LHCN-M2 (cell line): ENCODE measurements around the gene ITGB7. TPM values are rescaled to one million over a fixed set of nuclear protein-coding genes. Genes with fewer than 3 reads are reported as not detected.
"Not testable (repeated sequence)": the region's sequence is repeated elsewhere in the genome, so short reads cannot be mapped to it uniquely, and the experiment has no call there.

Experiments
- DNase-seq: peaks from one replicate; pipeline ENCODE4 v3.0.0-alpha.2; 2012; ENCODE audit warnings: low read depth
- total RNA-seq: library from RNA; depleted of rRNA; stranded (reverse); fragments of >200 nt; gene quantifications from 2 replicates; pipeline ENCODE4 v1.2.3, GENCODE V29; 2014

The ITGB7 gene
- total RNA-seq, 1 experiment from 2014 or later, result not detected

DNA sequence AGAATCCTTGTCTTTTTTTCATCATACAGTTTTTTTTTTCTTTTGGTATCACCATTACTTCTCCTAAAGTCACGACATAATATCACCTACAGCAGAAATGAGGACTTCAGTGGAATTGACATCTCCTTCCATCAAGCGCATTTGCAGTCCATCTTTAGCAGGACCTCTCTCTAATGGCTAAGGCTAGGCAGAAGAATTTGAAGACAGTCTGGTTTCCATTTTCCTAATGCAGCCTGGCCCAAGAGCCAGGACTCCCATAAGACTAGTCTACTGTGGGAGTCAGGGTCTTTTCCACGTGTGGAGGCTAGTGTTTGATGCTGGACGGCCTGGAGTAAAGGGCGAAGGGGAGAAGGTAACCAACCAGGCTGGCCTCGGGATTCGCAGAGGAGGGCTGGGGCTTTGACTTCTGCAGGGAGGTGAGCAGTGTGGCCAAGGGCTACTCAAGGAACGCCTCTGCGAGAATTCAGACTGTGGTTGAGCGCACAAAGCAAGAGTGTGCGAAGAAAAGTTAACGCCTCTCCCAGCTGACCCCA lies 27.3 kb downstream of the ITGB7 start:
- no peak for DNase-seq

DNA sequence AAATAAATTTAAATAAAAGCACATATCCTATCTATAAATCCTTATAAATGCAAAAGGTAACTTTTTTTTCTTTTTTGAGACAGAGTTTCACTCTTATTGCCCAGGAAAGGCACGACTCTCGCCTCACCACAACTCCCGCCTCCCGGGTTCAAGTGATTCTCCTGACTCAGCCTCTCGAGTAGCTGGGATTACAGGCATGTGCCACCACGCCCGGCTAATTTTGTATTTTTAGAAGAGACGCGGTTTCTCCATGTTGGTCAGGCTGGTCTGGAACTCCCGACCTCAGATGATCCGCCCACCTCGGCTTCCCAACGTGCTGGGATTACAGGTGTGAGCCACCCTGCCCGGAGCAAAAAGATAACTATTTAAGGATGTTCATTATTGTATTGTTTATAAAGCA lies 28.2 kb downstream of the ITGB7 start:
- DNase-seq, result not testable (repeated sequence)

DNA sequence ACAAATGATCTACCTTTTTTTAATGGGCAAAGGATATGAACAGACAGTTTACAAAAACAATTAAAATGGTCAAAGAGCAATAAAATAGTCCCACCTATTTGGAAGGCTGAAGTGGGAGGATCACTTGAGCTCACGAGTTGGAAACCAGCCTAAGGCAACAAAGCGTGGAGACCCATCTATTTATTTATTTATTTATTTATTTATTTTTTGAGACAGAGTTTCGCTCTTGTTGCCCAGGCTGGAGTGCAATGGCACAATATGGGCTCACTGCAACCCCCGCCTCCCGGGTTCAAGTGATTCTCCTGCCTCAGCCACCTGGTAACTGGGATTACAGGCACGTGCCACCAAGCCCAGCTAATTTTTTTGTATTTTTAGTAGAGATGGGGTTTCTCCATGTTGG lies 29.6 kb downstream of the ITGB7 start:
- DNase-seq, result not testable (repeated sequence)

DNA sequence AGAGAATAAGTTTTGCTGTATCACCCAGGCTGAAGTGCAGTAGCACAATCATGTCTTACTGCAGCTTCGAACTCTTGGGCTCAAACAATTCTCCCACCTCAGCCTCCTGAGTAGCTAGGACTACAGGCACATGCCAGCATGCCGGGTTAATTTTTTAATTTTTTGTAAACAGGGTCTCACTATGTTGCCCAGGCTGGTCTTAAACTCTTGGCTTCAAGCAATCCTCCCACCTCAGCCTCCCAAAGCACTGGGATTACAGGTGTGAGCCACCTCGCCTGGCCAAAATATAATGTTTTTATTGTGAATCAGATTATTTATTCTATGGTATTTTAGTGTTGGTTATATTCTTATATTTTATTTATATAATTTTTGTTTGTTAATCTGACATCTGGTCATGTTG lies 30.3 kb downstream of the ITGB7 start:
- no peak for DNase-seq

DNA sequence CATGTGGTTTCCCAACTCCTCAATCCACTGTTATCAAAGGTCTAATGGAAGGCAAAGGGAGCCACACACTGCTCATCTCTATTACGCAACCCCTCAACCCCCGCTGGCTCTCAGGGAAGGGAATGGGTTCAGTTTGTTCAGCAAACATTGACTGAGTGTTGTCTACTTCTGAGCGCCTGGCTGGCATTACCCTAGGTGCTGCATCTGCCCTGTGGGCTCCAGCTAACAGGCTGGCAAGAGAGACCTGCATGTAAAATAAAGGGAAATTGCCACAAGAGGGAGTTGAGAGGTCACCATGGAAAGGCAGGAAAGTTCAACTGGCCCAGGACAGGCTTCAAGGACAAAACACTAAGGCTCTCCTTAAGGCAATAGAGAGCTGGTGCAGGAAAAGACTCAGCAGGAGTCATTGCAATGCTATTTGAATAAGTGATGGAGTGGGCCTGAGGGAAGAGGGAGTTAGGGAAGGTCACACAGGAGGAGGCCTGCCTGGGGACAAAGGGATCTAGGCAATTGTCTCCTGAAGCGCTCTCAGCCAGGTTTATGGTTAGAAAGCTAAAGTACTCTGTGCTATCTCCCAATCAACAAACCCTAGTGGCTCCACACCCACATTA lies 32.1 kb downstream of the ITGB7 start:
- DNase-seq, result peak; percentile 59

DNA sequence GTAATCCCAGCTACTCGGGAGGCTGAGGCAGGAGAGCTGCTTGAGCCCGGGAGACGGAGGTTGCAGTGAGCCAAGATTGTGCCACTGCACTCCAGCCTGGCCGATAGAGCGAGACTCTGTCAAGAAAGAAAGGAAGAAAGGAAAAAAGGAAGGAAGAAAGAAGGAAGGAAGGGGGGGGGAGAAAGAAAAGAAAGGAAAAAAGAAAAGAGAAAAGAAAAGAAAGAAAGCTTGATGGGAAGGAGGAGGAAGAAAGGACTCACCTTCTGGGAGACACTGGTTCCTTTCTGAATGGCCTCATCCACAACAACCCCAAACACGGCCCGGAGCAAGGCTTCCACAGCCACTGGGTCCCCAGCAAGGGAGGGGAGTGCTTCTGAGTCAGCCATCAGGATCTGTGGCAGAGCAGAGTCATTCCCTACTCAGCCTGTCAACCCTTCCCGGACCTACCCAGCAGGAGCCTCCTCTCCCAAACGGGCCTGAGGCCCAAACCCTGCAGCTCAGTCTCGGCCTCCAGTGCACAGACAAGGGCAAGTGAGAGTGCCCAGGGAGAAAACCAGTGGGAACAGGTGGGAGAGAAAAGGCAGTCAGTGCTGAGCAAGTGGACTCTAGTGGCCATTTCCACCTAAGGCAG lies 33.9 kb downstream of the ITGB7 start:
- no peak for DNase-seq

DNA sequence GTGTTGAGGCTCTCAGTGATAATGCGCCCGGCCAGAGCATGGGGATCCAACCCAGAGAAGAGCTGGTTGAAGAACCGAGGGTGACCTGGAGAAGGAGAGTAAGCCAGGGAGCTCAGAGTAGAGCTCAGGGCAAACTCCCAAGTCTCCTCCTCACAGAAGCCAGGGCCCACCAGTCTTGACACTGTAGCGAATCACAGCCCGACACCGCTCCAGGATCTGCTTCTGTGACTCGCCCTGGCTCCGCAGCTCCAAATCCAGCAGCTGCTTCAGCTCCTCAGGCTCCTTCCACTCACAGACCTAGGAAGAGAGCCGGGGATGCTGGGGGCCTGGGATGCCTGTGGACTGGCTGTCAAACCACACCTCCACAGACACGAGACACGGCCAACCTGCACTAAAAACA lies 34.7 kb downstream of the ITGB7 start:
- DNase-seq, result peak; percentile 68

DNA sequence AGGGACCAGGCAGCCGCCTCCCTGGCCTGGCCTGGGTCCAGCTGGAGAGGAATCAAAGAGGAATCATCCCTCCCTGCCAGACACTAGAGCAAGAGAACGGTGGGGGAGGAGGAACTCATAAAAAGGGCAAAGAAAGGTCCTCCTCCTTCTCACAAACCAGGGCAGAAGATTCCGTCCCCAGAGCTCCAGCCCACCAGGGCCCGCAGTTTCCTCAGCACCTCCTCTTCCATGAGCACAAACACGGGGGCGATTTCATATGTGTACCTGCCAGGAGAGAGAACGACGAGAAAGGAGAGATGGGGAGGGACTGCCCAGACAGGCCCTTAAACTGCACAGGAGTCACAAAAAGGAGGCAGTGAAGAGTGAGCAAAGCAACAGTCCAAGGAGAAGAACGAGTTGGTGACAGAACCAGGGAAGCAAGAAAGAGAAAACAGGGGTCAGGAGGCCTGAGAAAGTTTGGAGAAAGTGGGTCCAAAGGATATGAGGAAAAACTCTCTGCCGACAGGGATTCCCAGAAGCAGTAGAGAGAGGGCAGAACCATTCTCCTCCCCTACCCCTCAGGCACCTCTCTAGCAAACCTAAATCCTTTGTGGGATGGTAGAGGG lies 35.2 kb downstream of the ITGB7 start:
- no peak for DNase-seq

DNA sequence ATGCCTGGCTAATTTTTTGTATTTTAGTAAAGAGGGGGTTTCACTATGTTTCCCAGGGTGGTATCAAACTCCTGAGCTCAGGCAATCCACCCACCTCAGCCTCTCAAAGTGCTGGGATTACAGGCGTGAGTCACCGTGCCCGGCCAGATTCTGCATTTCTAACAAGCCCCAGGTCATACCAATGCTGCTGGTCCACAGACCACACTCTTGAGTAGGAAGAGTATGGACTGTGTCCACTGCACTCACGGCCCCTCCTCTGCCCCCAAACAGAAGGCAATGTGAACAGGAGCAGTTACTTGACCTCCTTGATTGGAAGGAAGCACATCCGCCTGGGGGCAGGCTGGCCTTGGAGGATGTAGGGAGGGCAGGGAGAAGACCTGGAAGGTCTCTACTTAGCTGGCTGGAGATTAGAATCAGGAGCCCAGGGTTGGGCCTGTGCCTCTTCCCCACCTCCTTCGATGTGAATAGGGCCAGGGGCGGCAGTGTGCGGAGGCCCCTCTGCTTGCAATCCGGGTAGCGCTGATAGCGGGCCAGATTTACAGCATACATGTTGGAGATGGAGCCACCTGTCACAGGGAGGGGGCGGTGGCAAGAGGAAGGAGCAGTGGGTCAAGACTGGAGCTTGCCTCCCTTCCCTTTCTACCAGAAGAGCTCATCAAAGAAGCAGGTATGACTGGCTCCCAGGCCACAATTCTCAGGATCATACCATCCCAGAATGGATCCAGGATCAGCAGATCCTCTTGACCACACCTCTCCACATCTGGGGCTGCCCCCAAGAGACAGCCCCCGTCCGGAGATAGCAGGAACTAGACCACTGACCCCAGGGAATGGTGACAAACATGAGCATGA lies 36.0 kb downstream of the ITGB7 start:
- DNase-seq, result no peak

DNA sequence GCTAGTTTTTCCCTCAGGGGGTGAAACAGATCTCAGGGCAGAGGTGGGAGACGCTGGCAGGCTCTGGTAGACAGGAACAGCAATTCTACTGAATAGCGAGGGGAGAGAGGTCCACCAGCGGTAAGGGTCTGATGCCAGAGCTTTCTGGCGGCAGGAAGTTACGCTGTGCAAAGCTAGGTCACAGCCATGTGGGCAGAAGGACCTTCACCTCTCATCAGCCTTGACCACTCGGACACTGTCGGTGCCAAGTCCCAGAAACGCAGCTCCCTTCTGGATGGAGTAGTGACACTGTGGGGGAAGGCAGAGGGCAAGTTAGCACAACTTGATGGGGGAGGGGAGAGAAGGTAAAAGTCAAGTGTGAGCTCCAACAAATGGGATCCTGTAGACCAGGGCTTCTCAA lies 36.8 kb downstream of the ITGB7 start:
- DNase-seq, result no peak

DNA sequence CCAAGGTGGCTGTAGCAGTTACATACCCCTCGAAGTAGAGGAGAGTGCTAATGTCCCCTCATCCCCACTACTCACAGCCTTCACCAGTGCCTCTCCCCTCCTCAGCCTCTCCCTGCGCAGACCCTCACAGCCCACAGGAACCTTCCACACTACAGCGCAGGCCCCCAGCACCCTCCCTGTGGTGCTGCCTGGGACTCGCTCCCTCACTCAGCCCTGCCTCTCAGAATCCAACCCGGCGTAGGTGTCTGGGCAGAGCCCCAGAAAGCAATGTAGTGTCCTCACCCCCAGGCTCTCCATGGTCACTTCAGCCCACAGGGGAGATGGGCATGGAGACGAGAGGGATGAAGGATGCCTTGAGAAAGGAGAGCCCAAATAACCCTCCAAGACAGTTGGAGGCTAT lies 37.4 kb downstream of the ITGB7 start:
- DNase-seq, result no peak

DNA sequence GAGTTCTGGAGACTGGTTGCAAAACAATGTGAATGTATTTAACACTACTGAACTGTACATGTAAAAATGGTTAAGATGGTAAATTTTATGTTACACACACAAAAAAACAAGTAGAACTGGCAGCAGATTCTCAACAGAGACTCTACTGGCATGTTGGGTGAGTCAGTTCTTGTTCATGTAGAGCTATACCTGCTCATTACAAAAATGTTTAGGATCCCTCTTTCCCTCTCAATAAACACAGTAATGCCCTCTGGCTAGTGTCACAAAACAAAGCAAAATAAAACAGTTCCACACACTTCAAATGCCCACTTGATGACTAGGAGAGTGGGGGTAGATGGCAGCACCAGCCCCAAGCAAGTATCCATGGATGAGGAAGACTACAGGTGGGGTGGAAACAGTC lies 40.2 kb downstream of the ITGB7 start:
- no peak for DNase-seq

DNA sequence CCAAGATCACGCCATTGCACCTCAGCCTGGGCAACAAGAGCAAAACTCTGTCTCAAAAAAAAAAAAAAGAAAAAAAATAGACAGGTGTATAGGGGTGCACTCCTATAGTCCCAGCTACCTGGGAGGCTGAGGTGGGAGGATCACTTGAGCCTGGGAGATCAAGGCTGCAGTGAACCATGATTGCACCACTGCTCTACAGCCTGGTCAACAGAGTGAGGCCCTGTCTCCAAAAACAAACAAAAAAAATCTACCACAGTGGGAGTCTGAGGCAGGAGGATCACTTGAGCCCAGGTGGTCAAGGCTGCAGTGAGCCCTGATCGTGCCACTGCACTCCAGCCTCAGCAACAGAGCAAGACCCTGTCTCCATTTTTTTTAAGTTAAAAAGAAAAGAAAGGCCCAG lies 44.0 kb downstream of the ITGB7 start:
- not testable (repeated sequence) for DNase-seq

DNA sequence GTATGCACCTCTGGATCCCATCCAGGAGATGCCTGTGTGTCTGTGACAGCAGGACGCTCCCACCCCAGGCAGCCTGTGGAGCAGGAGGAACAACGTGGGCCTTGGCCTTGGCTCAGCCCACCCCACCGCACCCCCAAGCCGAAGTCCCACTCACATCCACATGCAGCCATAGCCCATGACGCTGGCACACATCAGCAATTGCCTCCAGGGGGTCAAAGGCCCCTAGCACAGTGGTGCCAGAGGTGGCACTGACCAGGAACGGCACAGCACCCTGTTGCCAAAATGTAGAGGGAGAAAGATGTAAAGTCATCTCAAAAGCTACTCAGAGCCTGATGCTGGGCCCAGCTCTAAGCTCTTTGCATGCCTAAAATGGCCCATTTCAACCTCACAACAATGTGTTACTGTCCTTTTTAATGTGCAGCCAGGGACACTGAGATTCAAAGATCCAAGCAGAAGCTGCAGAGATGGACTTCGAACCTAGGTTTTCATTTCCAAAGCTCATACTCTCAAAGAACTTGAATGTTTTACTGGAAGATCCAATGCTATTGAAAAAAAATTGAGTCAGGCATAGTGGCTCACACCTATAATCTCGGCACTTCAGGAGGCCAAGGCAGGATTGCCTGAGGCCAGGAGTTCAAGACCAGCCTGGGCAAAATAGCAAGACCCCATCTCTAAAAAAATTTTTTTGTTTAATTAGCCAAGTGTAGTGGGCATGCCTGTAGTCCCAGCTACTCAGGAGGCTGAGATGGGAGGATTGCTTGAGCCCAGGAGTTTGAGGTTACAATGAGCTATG lies 45.7 kb downstream of the ITGB7 start:
- DNase-seq, result no peak

DNA sequence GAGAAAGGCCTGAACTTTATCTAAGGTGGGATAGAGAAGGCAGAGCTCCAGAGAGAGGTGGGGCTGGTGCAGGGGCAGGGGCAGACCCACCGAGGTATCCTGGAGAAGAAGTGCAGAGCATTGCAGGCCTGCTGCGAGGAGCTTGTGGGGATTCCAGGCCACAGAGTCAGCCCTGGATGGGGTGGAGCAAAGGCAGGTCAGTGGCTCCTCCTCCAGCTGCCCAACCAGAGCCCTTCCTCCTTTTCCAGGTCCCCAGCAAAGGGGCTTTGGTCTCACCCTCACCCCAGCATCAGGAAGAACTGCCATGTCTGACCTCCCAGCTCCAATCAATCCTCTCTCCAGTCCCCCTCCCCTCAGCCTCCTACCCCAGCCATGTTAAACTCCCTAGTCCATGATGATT lies 46.4 kb downstream of the ITGB7 start:
- no peak for DNase-seq

DNA sequence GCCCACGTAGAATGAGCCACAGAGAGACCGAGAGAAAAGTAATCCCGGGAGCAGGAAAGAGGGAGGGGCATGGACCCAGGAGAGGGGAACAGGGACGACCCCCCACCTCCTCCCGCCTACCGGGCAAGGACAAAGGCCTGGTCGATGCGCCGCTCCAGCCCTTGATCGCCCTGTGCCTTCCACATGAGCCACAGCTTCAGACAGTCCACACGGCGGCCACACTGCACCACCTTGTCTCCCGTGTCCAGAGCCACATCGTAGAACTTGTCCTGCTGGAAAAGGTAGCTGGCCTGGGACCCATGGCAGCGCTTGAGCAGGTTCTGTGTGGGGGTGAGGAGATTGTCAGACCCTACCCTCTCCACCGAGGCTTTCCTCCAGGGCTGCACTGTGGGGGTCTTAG lies 47.1 kb downstream of the ITGB7 start:
- no peak for DNase-seq

DNA sequence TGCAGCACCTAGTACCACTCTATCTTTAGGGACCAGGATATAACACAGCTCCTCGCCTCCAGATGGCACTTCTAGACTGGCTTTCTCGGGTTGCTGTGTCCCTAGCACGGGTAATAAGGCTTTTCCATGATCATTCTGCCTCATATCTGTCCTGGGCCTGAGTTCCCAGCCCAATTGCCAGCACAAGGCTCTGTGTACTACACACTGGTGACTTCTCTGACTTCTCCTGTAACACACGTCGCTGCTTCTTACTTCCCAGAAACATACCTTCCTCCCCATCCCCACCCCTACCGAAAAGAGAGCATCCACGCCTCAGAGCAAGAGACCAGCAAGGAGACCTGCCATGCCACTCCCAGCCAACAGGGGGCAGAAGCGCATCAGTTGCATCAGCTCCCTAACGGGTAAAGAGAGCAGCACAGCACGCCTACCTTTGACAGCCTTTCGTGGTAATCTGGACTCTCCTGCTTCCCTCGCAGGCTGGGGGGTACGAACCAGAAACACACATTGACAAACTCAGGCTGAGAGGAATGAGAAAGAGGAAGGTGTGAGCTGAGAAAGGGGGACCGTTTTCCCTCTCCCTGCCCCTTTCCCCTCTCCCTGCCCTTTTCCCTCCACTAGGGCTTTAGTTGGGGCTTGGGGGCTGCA lies 47.7 kb downstream of the ITGB7 start:
- DNase-seq, result peak; percentile 66

DNA sequence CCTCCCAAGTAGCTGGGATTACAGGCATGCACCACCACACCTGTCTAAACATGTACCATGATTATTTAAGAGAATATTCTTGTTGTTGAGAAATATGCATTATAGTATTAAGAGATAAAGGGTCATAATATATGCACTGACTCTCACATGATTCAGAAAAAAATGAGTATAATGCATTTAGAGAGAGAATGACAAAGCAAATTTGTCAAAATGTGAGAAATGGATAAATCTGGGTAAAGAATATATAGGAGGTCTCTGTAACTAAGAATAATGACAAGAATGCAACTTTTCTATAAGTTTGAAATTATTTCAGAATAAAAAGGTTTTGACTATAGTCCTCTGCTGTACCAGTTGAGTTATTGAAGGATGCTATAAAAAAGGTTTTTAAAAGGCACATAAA lies 54.7 kb downstream of the ITGB7 start:
- DNase-seq, result no peak

DNA sequence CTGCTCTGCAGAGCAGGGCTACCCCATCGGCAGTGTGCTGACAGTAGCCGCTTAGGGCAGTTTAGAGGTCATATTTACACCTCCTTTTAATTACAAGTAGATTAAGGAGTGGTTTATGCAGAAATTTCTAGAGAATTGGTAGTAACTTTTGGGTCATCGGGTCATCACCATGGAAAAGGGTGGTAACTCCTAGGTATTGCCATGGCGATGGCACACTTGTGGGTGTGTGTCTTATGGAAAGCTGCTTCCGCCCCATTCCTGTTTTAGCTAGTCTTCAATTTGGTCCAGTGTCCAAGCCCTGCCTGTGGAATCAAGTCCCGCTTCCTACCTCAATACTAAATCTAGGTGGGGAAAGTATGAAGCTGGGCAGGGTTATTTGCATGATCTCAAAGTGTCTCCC lies 56.0 kb downstream of the ITGB7 start:
- no peak for DNase-seq

DNA sequence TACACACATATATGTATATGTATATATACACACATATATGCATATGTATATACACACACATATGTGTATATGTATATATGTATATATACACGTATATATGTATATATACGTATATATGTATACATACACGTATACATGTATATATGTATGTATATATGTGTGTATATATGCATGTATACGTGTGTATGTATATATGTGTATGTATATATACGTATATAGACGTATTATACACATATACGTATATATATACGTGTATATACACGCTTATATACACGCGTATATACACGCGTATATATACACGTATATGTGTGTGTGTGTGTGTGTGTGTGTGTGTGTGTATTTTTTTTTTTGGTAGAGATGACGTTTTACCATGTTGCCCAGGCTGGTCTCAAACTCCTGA lies 59.4 kb downstream of the ITGB7 start:
- DNase-seq, result no peak

DNA sequence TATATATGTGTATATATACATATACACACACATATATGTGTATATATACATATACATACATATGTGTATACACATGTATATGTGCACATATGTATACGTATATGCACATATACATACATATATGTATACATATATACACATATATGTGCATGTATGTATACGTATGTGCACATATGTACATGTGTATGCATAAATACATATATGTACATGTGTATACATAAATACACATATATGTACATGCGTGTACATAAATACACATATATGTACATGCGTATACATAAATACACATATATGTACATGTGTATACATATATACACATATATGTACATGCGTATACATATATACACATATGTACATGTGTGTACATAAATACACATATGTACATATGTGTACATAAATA lies 59.9 kb downstream of the ITGB7 start:
- no peak for DNase-seq
